HG03432 (cell line): Measurements from ENCODE around the gene GDF11.

Experiments used
- ATAC-seq: cut with Tn5 transposase; IDR thresholded peaks from one replicate; pipeline ENCODE4 v1.9.1; 2021; ENCODE audit warnings: mild to moderate bottlenecking, moderate library complexity; ENCODE audit not compliant: unreplicated experiment

GDF11 gene

DNA sequence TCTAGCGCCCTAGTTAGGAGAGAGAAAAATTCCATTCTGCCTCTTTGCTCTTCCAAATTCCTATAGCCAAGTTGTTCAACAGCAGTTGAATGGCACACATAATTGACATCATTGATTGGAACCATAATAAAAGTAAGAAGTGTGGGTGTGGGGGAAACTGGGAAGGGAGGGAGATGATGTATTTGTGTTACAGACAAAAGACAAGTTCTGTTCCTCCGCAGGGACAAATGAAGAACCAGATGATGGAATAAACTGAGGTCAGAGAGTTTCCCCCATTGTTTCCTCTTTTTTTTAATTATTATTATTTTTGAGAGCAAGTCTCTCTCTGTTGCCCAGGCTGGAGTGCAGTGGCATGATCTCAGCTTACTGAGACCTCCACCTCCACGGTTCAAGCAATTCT, 34.9 kb downstream of the GDF11 start:
- no peak for ATAC-seq

- no peak for ATAC-seq
Measured at GRCh38 chr12:55780685-55781084, 37.8 kb downstream of the GDF11 start.

GRCh38 chr12:55788546-55788945, 45.6 kb downstream of the GDF11 start:
- ATAC-seq: no peak

GRCh38 chr12:55789171-55789570, 46.2 kb downstream of the GDF11 start:
- ATAC-seq: no peak

GRCh38 chr12:55789893-55790292, 47.0 kb downstream of the GDF11 start:
- ATAC-seq: no peak

GRCh38 chr12:55795950-55796349, 53.0 kb downstream of the GDF11 start:
- no peak for ATAC-seq

DNA sequence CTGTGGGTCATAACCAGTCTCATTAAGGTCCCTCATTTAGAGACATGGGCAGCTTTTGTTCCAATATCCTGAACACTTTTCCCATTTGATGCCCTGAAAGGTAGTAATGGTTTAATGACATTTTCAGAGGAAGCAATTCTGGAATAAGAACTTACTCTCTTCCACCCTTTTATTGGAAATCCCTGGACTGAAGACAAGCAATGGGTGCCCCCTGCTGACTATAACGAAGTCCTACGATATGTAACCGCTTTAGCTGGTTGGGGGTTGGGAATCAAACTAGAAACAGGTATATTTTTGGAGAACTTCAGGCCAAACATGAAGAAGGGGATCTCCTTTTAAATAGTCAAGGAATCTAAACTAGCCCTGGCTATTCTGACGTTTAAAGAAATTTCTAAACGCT, 54.1 kb downstream of the GDF11 start:
- no peak for ATAC-seq

DNA sequence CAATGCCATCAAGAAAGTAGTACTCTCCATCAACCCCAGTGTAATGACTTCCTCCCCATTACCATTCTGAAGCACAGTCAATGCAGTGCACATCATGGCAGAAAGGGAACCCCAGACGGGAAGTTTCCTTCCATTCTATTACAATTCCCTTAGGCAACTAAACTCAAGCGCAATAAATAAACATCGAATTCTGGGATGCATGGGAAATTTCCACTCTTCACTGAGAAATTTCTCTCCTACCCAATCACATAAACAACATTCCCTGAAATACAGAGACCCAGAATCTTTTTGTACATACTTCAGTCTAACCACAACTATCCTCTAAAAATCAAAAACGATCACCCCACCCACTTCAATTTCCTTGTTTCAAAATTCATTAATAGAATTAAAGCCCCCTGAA, 54.6 kb downstream of the GDF11 start:
- no peak for ATAC-seq
